ENCODE results near the gene CA10.

Gene CA10

GRCh38 chr17:51935477-51935876, 223.0 kb downstream of the CA10 start:
- H2BK5ac ChIP-seq (ENCODE audit: low read depth, low read length, poor library complexity) = no peak overlapping the region
- no peak overlapping the region for H4K12ac ChIP-seq (ENCODE audit: low read depth, low read length)
- no peaks in the 10 kb centered on the region for H3K27me3 ChIP-seq (ENCODE audit: insufficient read depth, low read length)
- H3K79me1 ChIP-seq (ENCODE audit: low read length) = no peaks in the 10 kb centered on the region
- no peak overlapping the region for H4K91ac ChIP-seq (ENCODE audit: low read depth, low read length)
- no peak overlapping the region for H3K23ac ChIP-seq (ENCODE audit: low read length)
- no peak overlapping the region for H3K9ac ChIP-seq (ENCODE audit: low read length)
- no peak overlapping the region for H3K27ac ChIP-seq (ENCODE audit: low read depth, low read length)
- H3K4me1 ChIP-seq (ENCODE audit: control insufficient read depth in 1 of 2, insufficient read depth in 2 of 2, low read length in 2 of 2) = no peaks in the 10 kb centered on the region
- H3K4me2 ChIP-seq (ENCODE audit: low read length) = no peak overlapping the region
- no peak overlapping the region for H2BK120ac ChIP-seq (ENCODE audit: insufficient read depth, low read length, poor library complexity)
- H3K36me3 ChIP-seq (ENCODE audit: control insufficient read depth in 1 of 2, insufficient read depth in 2 of 2, low read length in 2 of 2) = no peaks in the 10 kb centered on the region
- H3K14ac ChIP-seq (ENCODE audit: low read length) = no peak overlapping the region
- no peak overlapping the region for H4K8ac ChIP-seq (ENCODE audit: low read depth, low read length)
- H2BK12ac ChIP-seq (ENCODE audit: low read length) = no peak overlapping the region
- H3K4ac ChIP-seq (ENCODE audit: low read depth, low read length) = no peak overlapping the region
- H3K79me2 ChIP-seq (ENCODE audit: control insufficient read depth, insufficient read depth, low read length, poor library complexity) = no peaks in the 10 kb centered on the region
- H2AFZ ChIP-seq (ENCODE audit: insufficient read depth, low read length, poor library complexity) = no peak overlapping the region
- WGBS (ENCODE audit: extremely low coverage, insufficient coverage, insufficient read length) = no CpG with 5 or more reads among the region's 3 CpGs
- no peak overlapping the region for H2AK5ac ChIP-seq (ENCODE audit: low read length)
- no peak overlapping the region for H3K4me3 ChIP-seq (ENCODE audit: low read depth, low read length)
- DNase-seq = no peak
- H3K18ac ChIP-seq (ENCODE audit: low read length) = no peak overlapping the region
- no peaks in the 10 kb centered on the region for H3K9me3 ChIP-seq (ENCODE audit: insufficient read depth, low read depth, low read length)

- Histone ChIP-seq H3K4ac (ENCODE audit: low read depth, low read length) (no peak overlapping the region), H3K27ac (ENCODE audit: low read depth, low read length) (no peak overlapping the region), H3K14ac (ENCODE audit: low read length) (no peak overlapping the region), H2BK120ac (ENCODE audit: insufficient read depth, low read length, poor library complexity) (no peak overlapping the region), H3K18ac (ENCODE audit: low read length) (no peak overlapping the region), H3K36me3 (ENCODE audit: control insufficient read depth in 1 of 2, insufficient read depth in 2 of 2, low read length in 2 of 2) (no peaks in the 10 kb centered on the region), H4K8ac (ENCODE audit: low read depth, low read length) (no peak overlapping the region), H3K9ac (ENCODE audit: low read length) (no peak overlapping the region), H3K79me2 (ENCODE audit: control insufficient read depth, insufficient read depth, low read length, poor library complexity) (no peaks in the 10 kb centered on the region), H4K91ac (ENCODE audit: low read depth, low read length) (no peak overlapping the region), H3K4me2 (ENCODE audit: low read length) (no peak overlapping the region), H3K9me3 (ENCODE audit: insufficient read depth, low read depth, low read length) (no peaks in the 10 kb centered on the region), H2AK5ac (ENCODE audit: low read length) (no peak overlapping the region), H4K12ac (ENCODE audit: low read depth, low read length) (no peak overlapping the region), H3K23ac (ENCODE audit: low read length) (no peak overlapping the region), H2BK12ac (ENCODE audit: low read length) (no peak overlapping the region), H3K79me1 (ENCODE audit: low read length) (no peaks in the 10 kb centered on the region), H2BK5ac (ENCODE audit: low read depth, low read length, poor library complexity) (no peak overlapping the region), H3K27me3 (ENCODE audit: insufficient read depth, low read length) (no peaks in the 10 kb centered on the region), H2AFZ (ENCODE audit: insufficient read depth, low read length, poor library complexity) (no peak overlapping the region), H3K4me3 (ENCODE audit: low read depth, low read length) (no peak overlapping the region), H3K4me1 (ENCODE audit: control insufficient read depth in 1 of 2, insufficient read depth in 2 of 2, low read length in 2 of 2) (no peaks in the 10 kb centered on the region)
- WGBS (ENCODE audit: extremely low coverage, insufficient coverage, insufficient read length) = no CpG with 5 or more reads among the region's 7 CpGs
- no peak for DNase-seq
Observed at GRCh38 chr17:51933647-51934046, 224.9 kb downstream of the CA10 start.

- Histone ChIP-seq H3K9ac (ENCODE audit: low read length) (no peak overlapping the region), H3K27me3 (ENCODE audit: insufficient read depth, low read length) (no peaks in the 10 kb centered on the region), H3K4me2 (ENCODE audit: low read length) (no peak overlapping the region), H2BK120ac (ENCODE audit: insufficient read depth, low read length, poor library complexity) (no peak overlapping the region), H2AK5ac (ENCODE audit: low read length) (no peak overlapping the region), H3K4ac (ENCODE audit: low read depth, low read length) (no peak overlapping the region), H3K18ac (ENCODE audit: low read length) (no peak overlapping the region), H3K79me2 (ENCODE audit: control insufficient read depth, insufficient read depth, low read length, poor library complexity) (no peaks in the 10 kb centered on the region), H3K36me3 (ENCODE audit: control insufficient read depth in 1 of 2, insufficient read depth in 2 of 2, low read length in 2 of 2) (no peaks in the 10 kb centered on the region), H3K4me3 (ENCODE audit: low read depth, low read length) (no peak overlapping the region), H4K91ac (ENCODE audit: low read depth, low read length) (no peak overlapping the region), H3K14ac (ENCODE audit: low read length) (no peak overlapping the region), H3K9me3 (ENCODE audit: insufficient read depth, low read depth, low read length) (no peaks in the 10 kb centered on the region), H4K12ac (ENCODE audit: low read depth, low read length) (no peak overlapping the region), H2AFZ (ENCODE audit: insufficient read depth, low read length, poor library complexity) (no peak overlapping the region), H3K27ac (ENCODE audit: low read depth, low read length) (no peak overlapping the region), H2BK12ac (ENCODE audit: low read length) (no peak overlapping the region), H2BK5ac (ENCODE audit: low read depth, low read length, poor library complexity) (no peak overlapping the region), H3K23ac (ENCODE audit: low read length) (no peak overlapping the region), H4K8ac (ENCODE audit: low read depth, low read length) (no peak overlapping the region), H3K4me1 (ENCODE audit: control insufficient read depth in 1 of 2, insufficient read depth in 2 of 2, low read length in 2 of 2) (no peaks in the 10 kb centered on the region), H3K79me1 (ENCODE audit: low read length) (no peaks in the 10 kb centered on the region)
- no CpG with 5 or more reads among the region's 4 CpGs for WGBS (ENCODE audit: extremely low coverage, insufficient coverage, insufficient read length)
- no peak for DNase-seq
Observed at GRCh38 chr17:51926448-51926847, 232.1 kb downstream of the CA10 start.

- no peak overlapping the region for H4K91ac ChIP-seq (ENCODE audit: low read depth, low read length)
- no peak overlapping the region for H3K4me2 ChIP-seq (ENCODE audit: low read length)
- H2BK5ac ChIP-seq (ENCODE audit: low read depth, low read length, poor library complexity) = no peak overlapping the region
- no peak overlapping the region for H2BK12ac ChIP-seq (ENCODE audit: low read length)
- H3K27me3 ChIP-seq (ENCODE audit: insufficient read depth, low read length) = no peaks in the 10 kb centered on the region
- H3K9me3 ChIP-seq (ENCODE audit: insufficient read depth, low read depth, low read length) = no peaks in the 10 kb centered on the region
- H3K23ac ChIP-seq (ENCODE audit: low read length) = no peak overlapping the region
- no peak overlapping the region for H4K12ac ChIP-seq (ENCODE audit: low read depth, low read length)
- H3K18ac ChIP-seq (ENCODE audit: low read length) = no peak overlapping the region
- no peak overlapping the region for H3K4me3 ChIP-seq (ENCODE audit: low read depth, low read length)
- no peak overlapping the region for H4K8ac ChIP-seq (ENCODE audit: low read depth, low read length)
- DNase-seq = no peak
- H3K79me2 ChIP-seq (ENCODE audit: control insufficient read depth, insufficient read depth, low read length, poor library complexity) = no peaks in the 10 kb centered on the region
- no peak overlapping the region for H2AK5ac ChIP-seq (ENCODE audit: low read length)
- H3K36me3 ChIP-seq (ENCODE audit: control insufficient read depth in 1 of 2, insufficient read depth in 2 of 2, low read length in 2 of 2) = no peaks in the 10 kb centered on the region
- H3K79me1 ChIP-seq (ENCODE audit: low read length) = no peaks in the 10 kb centered on the region
- H3K14ac ChIP-seq (ENCODE audit: low read length) = no peak overlapping the region
- WGBS (ENCODE audit: extremely low coverage, insufficient coverage, insufficient read length) = no CpG with 5 or more reads among the region's 1 CpG
- no peak overlapping the region for H2BK120ac ChIP-seq (ENCODE audit: insufficient read depth, low read length, poor library complexity)
- no peak overlapping the region for H3K27ac ChIP-seq (ENCODE audit: low read depth, low read length)
- H3K4ac ChIP-seq (ENCODE audit: low read depth, low read length) = no peak overlapping the region
- H3K9ac ChIP-seq (ENCODE audit: low read length) = no peak overlapping the region
- H3K4me1 ChIP-seq (ENCODE audit: control insufficient read depth in 1 of 2, insufficient read depth in 2 of 2, low read length in 2 of 2) = no peaks in the 10 kb centered on the region
- no peak overlapping the region for H2AFZ ChIP-seq (ENCODE audit: insufficient read depth, low read length, poor library complexity)
Observed at GRCh38 chr17:51921500-51921899, 237.0 kb downstream of the CA10 start.

GRCh38 chr17:51914577-51914976, 243.9 kb downstream of the CA10 start:
- Histone ChIP-seq H3K9ac (ENCODE audit: low read length) (no peak overlapping the region), H2AK5ac (ENCODE audit: low read length) (no peak overlapping the region), H3K27ac (ENCODE audit: low read depth, low read length) (no peak overlapping the region), H3K9me3 (ENCODE audit: insufficient read depth, low read depth, low read length) (no peaks in the 10 kb centered on the region), H3K14ac (ENCODE audit: low read length) (no peak overlapping the region), H3K4ac (ENCODE audit: low read depth, low read length) (no peak overlapping the region), H2BK5ac (ENCODE audit: low read depth, low read length, poor library complexity) (no peak overlapping the region), H3K4me1 (ENCODE audit: control insufficient read depth in 1 of 2, insufficient read depth in 2 of 2, low read length in 2 of 2) (no peaks in the 10 kb centered on the region), H4K12ac (ENCODE audit: low read depth, low read length) (no peak overlapping the region), H3K18ac (ENCODE audit: low read length) (no peak overlapping the region), H3K79me1 (ENCODE audit: low read length) (no peaks in the 10 kb centered on the region), H4K8ac (ENCODE audit: low read depth, low read length) (no peak overlapping the region), H2BK12ac (ENCODE audit: low read length) (no peak overlapping the region), H3K4me2 (ENCODE audit: low read length) (no peak overlapping the region), H2BK120ac (ENCODE audit: insufficient read depth, low read length, poor library complexity) (no peak overlapping the region), H3K79me2 (ENCODE audit: control insufficient read depth, insufficient read depth, low read length, poor library complexity) (no peaks in the 10 kb centered on the region), H3K23ac (ENCODE audit: low read length) (no peak overlapping the region), H4K91ac (ENCODE audit: low read depth, low read length) (no peak overlapping the region), H3K4me3 (ENCODE audit: low read depth, low read length) (no peak overlapping the region), H3K27me3 (ENCODE audit: insufficient read depth, low read length) (no peaks in the 10 kb centered on the region), H2AFZ (ENCODE audit: insufficient read depth, low read length, poor library complexity) (no peak overlapping the region), H3K36me3 (ENCODE audit: control insufficient read depth in 1 of 2, insufficient read depth in 2 of 2, low read length in 2 of 2) (no peaks in the 10 kb centered on the region)
- DNase-seq = no peak

All from trophoblast cell (in vitro differentiated cells and primary cell).